PC-9 (cell line): Measurements from ENCODE around the gene SLC5A12.

Experiments
- CTCF ChIP-seq: fragments of 200-600 bp; sonication (generic); conservative IDR thresholded peaks from 2 replicates; pipeline ENCODE4 v1.6.1; 2017; ENCODE audit warnings: mixed run types, antibody characterized with exemption, mild to moderate bottlenecking, moderate library complexity
- EZH2 ChIP-seq: fragments of 200-600 bp; sonication (generic); IDR thresholded peaks from 2 replicates; pipeline ENCODE4 v1.8.0; 2017; ENCODE audit warnings: antibody characterized with exemption, low read depth

- TF ChIP-seq CTCF (no peak), EZH2 (no peak)
Measured at GRCh38 chr11:26710489-26710888, 11.4 kb downstream of the SLC5A12 start.
